Superior temporal gyrus (tissue), 1 donor: ENCODE results near the gene PREX1.

Experiments used
- DNase-seq: peaks from one replicate; pipeline ENCODE4 v3.0.0-alpha.2; 2016; ENCODE audit errors: extremely low spot score

PREX1 gene

DNA sequence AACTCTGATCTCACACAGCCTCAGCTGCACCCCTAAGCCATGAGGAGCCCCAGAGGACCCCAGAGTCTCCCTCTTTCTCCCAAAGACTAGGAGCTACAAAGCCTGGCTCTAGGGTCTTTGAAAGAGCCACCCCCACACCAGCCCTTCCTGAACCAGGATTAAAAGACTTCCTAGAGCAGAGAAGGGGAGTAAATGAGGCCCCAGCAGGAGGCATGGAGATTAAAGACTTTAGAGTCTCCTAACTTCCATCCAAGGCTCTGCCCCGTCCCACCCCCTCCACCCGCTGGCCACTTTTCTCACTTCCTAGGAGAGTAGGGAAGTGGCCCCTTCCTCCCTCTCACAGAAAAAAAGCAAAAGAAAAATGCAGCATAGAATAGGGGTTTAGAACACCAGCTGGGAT is 1.7 kb downstream of the PREX1 start:
- DNase-seq, result no peak

- no peak for DNase-seq
These were observed 2.3 kb downstream of the PREX1 start for GRCh38 chr20:48825566-48825920.

DNA sequence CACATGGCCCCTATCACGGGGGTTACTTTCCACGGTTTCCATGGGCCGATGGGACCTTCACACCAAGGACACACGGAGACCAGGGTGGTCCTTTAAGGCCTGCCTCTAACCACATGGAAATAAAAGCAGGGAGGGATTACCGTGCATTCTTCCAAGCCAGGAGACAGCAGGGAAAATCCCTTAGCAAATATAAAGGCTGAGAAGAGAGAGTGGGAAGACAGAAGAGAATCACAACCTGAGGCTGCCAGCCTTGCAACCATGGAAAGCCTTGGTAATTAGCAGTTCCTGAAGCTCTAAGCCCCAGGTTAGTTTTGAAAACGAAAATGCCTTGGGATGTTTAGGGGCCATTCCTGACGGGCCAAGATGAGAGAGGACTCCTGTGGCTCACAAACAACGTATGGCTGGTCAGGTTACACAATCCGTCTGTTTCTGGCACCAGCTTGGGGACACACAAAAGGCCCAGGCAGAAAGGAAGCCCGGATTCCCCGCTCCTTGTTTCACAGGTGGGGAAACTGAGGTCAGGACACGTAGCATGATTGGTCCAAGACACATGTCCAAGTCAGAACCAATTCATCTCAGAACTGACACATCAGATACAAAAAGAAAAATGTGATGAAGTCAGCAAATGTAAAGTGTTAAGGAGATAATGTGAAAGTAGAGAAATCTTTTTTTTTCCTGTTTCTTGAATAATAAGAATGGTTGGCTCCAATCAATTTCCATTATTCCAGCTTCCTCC is 2.8 kb downstream of the PREX1 start:
- peak; percentile 62 for DNase-seq

- peak; percentile 72 for DNase-seq
These were observed 3.8 kb downstream of the PREX1 start for GRCh38 chr20:48823960-48824498.

GRCh38 chr20:48823476-48823875 is 4.3 kb downstream of the PREX1 start:
- no peak for DNase-seq

GRCh38 chr20:48822879-48823385 is 4.9 kb downstream of the PREX1 start:
- DNase-seq, result peak; percentile 60

DNA sequence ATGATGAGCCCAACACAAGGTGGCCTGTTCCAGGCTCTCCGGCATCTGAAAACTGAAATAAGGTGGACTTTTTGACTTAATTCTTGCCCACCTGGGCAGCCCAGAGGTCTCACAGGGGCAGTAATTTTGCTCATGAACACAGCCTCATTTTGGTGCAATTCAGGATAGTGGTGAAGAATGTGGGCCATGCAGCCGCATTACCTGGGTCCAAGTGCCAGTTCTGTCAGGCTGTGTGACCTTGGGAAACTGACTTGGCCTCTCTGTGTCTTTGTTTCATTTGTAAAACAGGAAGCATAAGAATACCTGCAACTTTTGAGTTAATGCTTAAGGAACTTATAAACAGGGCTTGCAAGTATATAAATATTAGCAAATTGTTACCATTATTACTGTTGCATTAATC is 5.6 kb downstream of the PREX1 start:
- no peak for DNase-seq

- DNase-seq, result no peak
These were observed 6.4 kb downstream of the PREX1 start for GRCh38 chr20:48821261-48821920.

DNA sequence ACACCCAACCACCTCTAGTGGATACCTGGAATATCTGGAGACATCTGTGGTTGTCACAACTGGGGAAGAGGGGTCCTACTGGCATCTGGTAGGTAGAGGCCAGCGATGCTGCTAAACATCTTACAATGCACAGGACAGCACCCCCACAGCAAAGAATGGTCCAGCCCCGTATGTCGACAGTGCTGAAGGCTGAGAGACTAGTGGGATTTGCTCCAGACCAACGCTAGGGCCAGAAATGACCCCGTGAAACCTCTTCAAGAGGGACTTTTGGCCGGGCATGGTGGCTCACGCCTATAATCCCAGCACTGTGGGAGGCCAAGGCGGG is 7.2 kb downstream of the PREX1 start:
- no peak for DNase-seq

DNA sequence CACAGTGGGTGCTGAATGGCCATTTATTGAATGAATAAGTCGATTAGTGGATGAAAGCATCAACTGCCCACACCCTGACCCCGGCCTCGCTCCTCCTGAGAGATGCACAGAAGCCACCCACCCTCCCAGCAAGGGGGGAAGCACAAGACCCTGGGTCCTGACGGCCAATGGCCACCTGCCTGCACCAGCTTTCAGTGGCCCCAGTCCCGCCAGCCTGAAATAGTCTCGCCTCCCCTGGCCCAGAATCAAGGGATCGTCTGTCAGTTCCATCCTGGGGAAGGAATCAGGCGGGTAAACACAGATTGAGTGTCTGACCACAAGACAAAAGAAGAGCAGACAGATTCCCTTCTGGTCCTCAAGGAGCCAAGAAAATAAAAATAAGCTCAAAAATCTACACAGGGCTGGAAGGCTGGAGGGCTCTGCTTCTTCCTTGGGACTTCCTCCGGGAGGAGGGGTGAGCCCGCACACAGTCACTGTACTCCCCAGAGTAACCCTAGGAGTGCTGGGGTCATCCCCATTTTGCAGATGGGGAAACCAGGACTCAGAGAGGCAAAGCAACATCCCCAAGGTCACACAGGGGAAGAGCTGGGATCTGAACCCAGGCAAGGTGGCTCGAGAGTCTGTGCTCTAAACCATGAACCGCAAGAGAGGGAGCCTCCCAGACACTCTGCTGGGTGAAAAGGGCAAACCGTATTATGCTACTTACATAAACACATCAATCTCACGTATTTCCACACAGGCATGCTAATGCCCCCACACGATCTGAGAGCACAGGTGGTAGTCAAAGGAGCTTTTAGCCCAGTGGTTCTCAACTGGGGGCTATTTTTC is 7.8 kb downstream of the PREX1 start:
- no peak for DNase-seq

- DNase-seq, result no peak
These were observed 8.7 kb downstream of the PREX1 start for GRCh38 chr20:48819089-48819488.

GRCh38 chr20:48818481-48818987 is 9.3 kb downstream of the PREX1 start:
- no peak for DNase-seq

GRCh38 chr20:48818031-48818370 is 9.8 kb downstream of the PREX1 start:
- DNase-seq, result no peak

DNA sequence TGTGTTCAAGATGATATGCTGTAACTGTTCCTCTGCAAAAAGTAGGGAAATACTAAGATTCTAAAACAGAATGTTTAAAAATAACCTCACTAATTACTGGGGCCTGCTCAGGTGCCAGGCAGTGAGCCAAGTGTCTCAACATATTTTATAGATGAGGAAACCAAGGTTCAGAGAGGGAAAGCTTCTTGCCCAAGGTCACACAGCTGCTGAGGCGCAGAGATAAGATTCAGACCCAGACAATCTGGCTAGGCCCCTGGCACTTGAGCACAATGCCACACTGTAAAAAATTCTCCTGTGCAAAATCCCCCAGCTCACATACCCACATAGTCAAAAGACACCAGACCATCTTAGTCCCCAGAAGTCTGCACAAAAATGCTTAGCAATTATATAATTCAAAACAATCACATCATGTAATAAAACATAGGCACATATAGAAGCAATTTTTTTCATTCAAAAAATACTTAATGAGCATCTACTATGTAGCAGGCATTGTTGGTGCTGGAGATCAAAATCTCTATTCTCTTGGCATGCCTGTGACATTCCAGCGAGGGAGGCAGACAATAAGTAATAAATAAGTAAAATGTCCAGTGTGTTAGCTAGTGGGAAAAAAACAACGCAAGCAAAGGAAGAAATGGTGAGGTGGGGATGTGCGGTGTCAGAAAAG is 10.3 kb downstream of the PREX1 start:
- DNase-seq, result no peak

GRCh38 chr20:48816282-48817205 is 11.3 kb downstream of the PREX1 start:
- no peak for DNase-seq

GRCh38 chr20:48815537-48815936 is 12.3 kb downstream of the PREX1 start:
- DNase-seq, result no peak

GRCh38 chr20:48814633-48815032 is 13.2 kb downstream of the PREX1 start:
- DNase-seq, result no peak

GRCh38 chr20:48813930-48814546 is 13.8 kb downstream of the PREX1 start:
- no peak for DNase-seq

DNA sequence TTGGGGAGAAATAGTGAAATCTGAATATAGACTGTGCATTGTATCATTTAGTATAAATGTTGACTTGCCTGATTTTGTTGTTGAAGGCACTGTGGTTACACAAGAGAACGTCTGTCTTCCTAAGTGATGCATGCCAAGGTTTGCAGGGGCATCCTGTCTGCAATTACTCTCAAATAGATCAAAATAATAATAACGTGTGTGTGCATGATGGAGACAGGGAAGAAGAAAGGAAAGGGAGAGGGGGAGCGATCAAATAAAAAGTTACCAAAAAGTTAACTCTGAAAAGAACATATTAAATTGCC is 14.4 kb downstream of the PREX1 start:
- no peak for DNase-seq
